ENCODE data around the gene CCDC120.

The CCDC120 gene

GRCh38 chrX:49110417-49110816 lies 51.6 kb downstream of the CCDC120 start:
- no peak for TF ChIP-seq CTCF (IDR thresholded peaks at IDR 0.05; ENCODE audit: low read depth, low read length)
- no peak overlapping the region for H3K4me3 ChIP-seq (ENCODE audit: low read depth, low read length)

DNA sequence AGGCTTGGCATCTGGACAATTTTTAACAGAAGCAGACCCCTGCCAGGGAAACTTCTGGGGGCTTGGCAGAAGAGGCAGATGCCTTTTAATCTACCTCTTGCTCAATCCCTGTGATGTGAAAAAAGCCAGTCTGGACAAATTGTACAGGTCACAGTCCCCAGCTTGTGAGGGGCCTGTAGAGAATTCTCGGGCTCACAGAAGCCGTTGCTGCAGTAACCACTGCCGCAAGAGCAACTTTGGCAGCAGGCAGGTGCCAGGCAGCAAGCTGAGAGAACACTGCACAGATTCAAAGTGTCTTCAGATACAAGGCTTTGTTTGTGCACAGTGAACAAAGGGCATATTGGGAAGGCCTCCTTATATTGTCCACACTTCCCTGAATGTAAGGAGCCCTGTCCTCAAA lies 53.0 kb downstream of the CCDC120 start:
- no peak for TF ChIP-seq CTCF (IDR thresholded peaks at IDR 0.05; ENCODE audit: low read depth, low read length)
- no peak overlapping the region for H3K4me3 ChIP-seq (ENCODE audit: low read depth, low read length)

- H3K4me3 ChIP-seq (ENCODE audit: low read depth, low read length), result no peak overlapping the region
- no peak for TF ChIP-seq CTCF (IDR thresholded peaks at IDR 0.05; ENCODE audit: low read depth, low read length)
Measured at GRCh38 chrX:49116076-49116475, 57.3 kb downstream of the CCDC120 start.

DNA sequence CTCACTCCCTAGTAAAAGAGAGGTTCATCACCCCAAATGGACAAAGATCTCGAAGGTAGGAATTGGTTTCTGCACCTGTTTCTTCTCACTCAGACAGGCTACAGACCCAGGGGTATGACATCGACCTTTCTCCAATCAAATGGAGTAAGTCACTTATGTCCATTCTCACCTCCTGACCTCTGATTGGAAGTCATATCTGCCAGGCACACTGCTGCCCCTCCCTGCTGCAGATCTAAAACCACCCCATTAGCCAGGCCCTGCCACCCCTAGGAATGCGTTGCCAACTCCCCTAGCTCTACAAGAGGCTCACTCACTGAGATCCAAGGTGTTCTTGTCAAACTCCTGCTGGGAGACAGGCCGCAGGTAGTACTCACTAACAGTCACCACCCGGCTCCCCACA lies 57.9 kb downstream of the CCDC120 start:
- no peak overlapping the region for H3K4me3 ChIP-seq (ENCODE audit: low read depth, low read length)
- no peak for TF ChIP-seq CTCF (IDR thresholded peaks at IDR 0.05; ENCODE audit: low read depth, low read length)

- no peak for TF ChIP-seq CTCF (IDR thresholded peaks at IDR 0.05; ENCODE audit: low read depth, low read length)
- no peak overlapping the region for H3K4me3 ChIP-seq (ENCODE audit: low read depth, low read length)
Measured at GRCh38 chrX:49117581-49117980, 58.8 kb downstream of the CCDC120 start.
